Muscle layer of duodenum (tissue), 2 donors: Measurements from ENCODE around the gene FAR2.
"Not testable (repeated sequence)": the region's sequence is repeated elsewhere in the genome, so short reads cannot be mapped to it uniquely, and the experiment has no call there.

Experiments
- H3K27ac ChIP-seq: one replicate; pipeline ENCODE4 v1.7.0; 2013; ENCODE audit warnings: mild to moderate bottlenecking, low read length
- H3K27me3 ChIP-seq: one replicate; pipeline ENCODE4 v1.7.0; 2013; ENCODE audit warnings: low read depth, mild to moderate bottlenecking, control low read depth, low read length
- H3K36me3 ChIP-seq, 2 donors: one replicate each; pipeline ENCODE4 v1.7.0; 2013; ENCODE audit warnings: low read length in 2 of 2, control low read depth in 1 of 2, mild to moderate bottlenecking in 1 of 2; ENCODE audit not compliant: insufficient read depth in 2 of 2, control insufficient read depth in 1 of 2
- H3K4me1 ChIP-seq, 2 donors: one replicate each; pipeline ENCODE4 v1.7.0; 2013; ENCODE audit warnings: low read length in 2 of 2, mild to moderate bottlenecking in 2 of 2, control low read depth in 1 of 2, moderate library complexity in 1 of 2; ENCODE audit not compliant: insufficient read depth in 2 of 2, control insufficient read depth in 1 of 2
- H3K4me3 ChIP-seq, 2 donors: one replicate each; pipeline ENCODE4 v1.7.0; 2013; ENCODE audit warnings: low read length in 2 of 2, low read depth in 1 of 2, mild to moderate bottlenecking in 1 of 2
- H3K9me3 ChIP-seq, 2 donors: one replicate each; pipeline ENCODE4 v1.7.0; 2013; ENCODE audit warnings: low read length in 2 of 2, control low read depth in 1 of 2, mild to moderate bottlenecking in 1 of 2; ENCODE audit not compliant: control insufficient read depth in 1 of 2
- donor health status: healthy.

Gene FAR2

GRCh38 chr12:29155079-29155478 lies 6.0 kb downstream of the FAR2 start:
- Histone ChIP-seq H3K36me3 (no peaks in the 10 kb centered on the region), H3K27me3 (no peaks in the 10 kb centered on the region), H3K4me3 (no peak overlapping the region), H3K27ac (no peak overlapping the region), H3K4me1 (peaks cover 13 to 29% of the 10 kb centered on the region in 2 donors), H3K9me3 (no peaks in the 10 kb centered on the region)

- H3K4me3 ChIP-seq, result no peak overlapping the region
- H3K36me3 ChIP-seq, result no peaks in the 10 kb centered on the region
- H3K27ac ChIP-seq, result no peak overlapping the region
- no peaks in the 10 kb centered on the region for H3K9me3 ChIP-seq
- peaks cover 10 to 21% of the 10 kb centered on the region in 2 donors for H3K4me1 ChIP-seq
- no peaks in the 10 kb centered on the region for H3K27me3 ChIP-seq
Measured at GRCh38 chr12:29157486-29157946, 8.4 kb downstream of the FAR2 start.

- Histone ChIP-seq H3K4me3 (no peak overlapping the region), H3K27me3 (no peaks in the 10 kb centered on the region), H3K4me1 (peaks cover 4 to 14% of the 10 kb centered on the region in 2 donors), H3K36me3 (no peaks in the 10 kb centered on the region), H3K9me3 (no peaks in the 10 kb centered on the region), H3K27ac (no peak overlapping the region)
Measured at GRCh38 chr12:29158115-29158763, 9.2 kb downstream of the FAR2 start.

GRCh38 chr12:29159661-29160060 lies 10.6 kb downstream of the FAR2 start:
- Histone ChIP-seq H3K4me1 (peaks cover 10 to 22% of the 10 kb centered on the region in 2 donors), H3K9me3 (no peaks in the 10 kb centered on the region), H3K4me3 (peak overlapping the region in 1 of 2 donors; percentile 23), H3K27me3 (no peaks in the 10 kb centered on the region), H3K27ac (no peak overlapping the region), H3K36me3 (no peaks in the 10 kb centered on the region)

GRCh38 chr12:29160230-29160629 lies 11.2 kb downstream of the FAR2 start:
- Histone ChIP-seq H3K36me3 (no peaks in the 10 kb centered on the region), H3K27ac (no peak overlapping the region), H3K4me1 (peaks cover 14 to 21% of the 10 kb centered on the region in 2 donors), H3K9me3 (no peaks in the 10 kb centered on the region), H3K4me3 (no peak overlapping the region), H3K27me3 (no peaks in the 10 kb centered on the region)

- Histone ChIP-seq H3K9me3 (no peaks in the 10 kb centered on the region), H3K27ac (no peak overlapping the region), H3K27me3 (no peaks in the 10 kb centered on the region), H3K4me3 (no peak overlapping the region), H3K36me3 (no peaks in the 10 kb centered on the region), H3K4me1 (peaks cover 22 to 39% of the 10 kb centered on the region in 2 donors)
Measured at GRCh38 chr12:29163146-29163545, 14.1 kb downstream of the FAR2 start.

GRCh38 chr12:29164477-29165393 lies 15.7 kb downstream of the FAR2 start:
- H3K4me1 ChIP-seq, result peaks cover 24 to 39% of the 10 kb centered on the region in 2 donors
- H3K27ac ChIP-seq, result peak overlapping the region; percentile 81
- peak overlapping the region in 1 of 2 donors; percentile 19 for H3K4me3 ChIP-seq
- no peaks in the 10 kb centered on the region for H3K27me3 ChIP-seq
- no peaks in the 10 kb centered on the region for H3K9me3 ChIP-seq
- H3K36me3 ChIP-seq, result no peaks in the 10 kb centered on the region

- H3K36me3 ChIP-seq, result no peaks in the 10 kb centered on the region
- no peaks in the 10 kb centered on the region for H3K27me3 ChIP-seq
- peaks cover 26 to 39% of the 10 kb centered on the region in 2 donors for H3K4me1 ChIP-seq
- H3K27ac ChIP-seq, result peak overlapping the region; percentile 68
- peak overlapping the region in 1 of 2 donors; percentile 24 for H3K4me3 ChIP-seq
- no peaks in the 10 kb centered on the region for H3K9me3 ChIP-seq
Measured at GRCh38 chr12:29167445-29167844, 18.4 kb downstream of the FAR2 start.

GRCh38 chr12:29167988-29168387 lies 18.9 kb downstream of the FAR2 start:
- no peaks in the 10 kb centered on the region for H3K9me3 ChIP-seq
- H3K4me1 ChIP-seq, result peaks cover 26 to 39% of the 10 kb centered on the region in 2 donors
- H3K27ac ChIP-seq, result peak overlapping the region; percentile 68
- no peaks in the 10 kb centered on the region for H3K27me3 ChIP-seq
- peak overlapping the region in 1 of 2 donors; percentile 24 for H3K4me3 ChIP-seq
- no peaks in the 10 kb centered on the region for H3K36me3 ChIP-seq

GRCh38 chr12:29169978-29170377 lies 20.9 kb downstream of the FAR2 start:
- H3K9me3 ChIP-seq, H3K27me3 ChIP-seq, H3K36me3 ChIP-seq, H3K4me3 ChIP-seq, H3K27ac ChIP-seq: not testable (repeated sequence)
- peaks cover 14 to 27% of the 10 kb centered on the region in 2 donors for H3K4me1 ChIP-seq

GRCh38 chr12:29170478-29171084 lies 21.5 kb downstream of the FAR2 start:
- not testable (repeated sequence) for H3K27ac ChIP-seq, H3K27me3 ChIP-seq, H3K36me3 ChIP-seq, H3K4me3 ChIP-seq, H3K9me3 ChIP-seq
- peaks cover 8 to 21% of the 10 kb centered on the region in 2 donors for H3K4me1 ChIP-seq
